Tibial artery (tissue), 4 donors: ENCODE results near the gene BMPR2.

Experiments used
- DNase-seq, 2 donors: peaks; one replicate each; pipeline ENCODE4 v3.0.0-alpha.2; 2019
- H3K27ac ChIP-seq, 2 donors: fragments of 200-600 bp; sonication (generic) in 1 of 2; 1 replicate in 1 of 2; 2 replicates in 1 of 2; pipeline ENCODE4 v1.5.1; 2018 to 2019; ENCODE audit warnings: mild to moderate bottlenecking in 1 of 2
- H3K27me3 ChIP-seq, 2 donors: fragments of 200-600 bp; sonication (generic) in 1 of 2; one replicate each; pipeline versions ENCODE4 v1.5.1 to v1.6.0; 2016 to 2019
- H3K36me3 ChIP-seq, 3 donors: fragments of 200-600 bp; sonication (generic) in 2 of 3; one replicate each; pipeline ENCODE4 v1.5.1; 2016 to 2019; ENCODE audit warnings: mild to moderate bottlenecking in 2 of 3
- H3K4me1 ChIP-seq, 4 donors: fragments of 200-600 bp; sonication (generic) in 2 of 4; 1 replicate in 3 of 4; 2 replicates in 1 of 4; pipeline ENCODE4 v1.5.1; 2016 to 2019
- H3K4me3 ChIP-seq, 2 donors: fragments of 200-600 bp; sonication (generic) in 1 of 2; 1 replicate in 1 of 2; 2 replicates in 1 of 2; pipeline ENCODE4 v1.5.1; 2018 to 2019; ENCODE audit warnings: mild to moderate bottlenecking in 2 of 2
- H3K9me3 ChIP-seq, 3 donors: fragments of 200-600 bp; sonication (generic) in 1 of 3; one replicate each; pipeline ENCODE4 v1.5.1; 2016 to 2019
- intact Hi-C: fragments of 100-400 bp; cut with DNase I; formaldehyde crosslinking; loops from one replicate; pipeline ENCODE4 v1.15.0; 2023; ENCODE audit warnings: low total_unique reads
- TF ChIP-seq, protein P1 (sequence below), 2 experiments: fragments of 200-600 bp in 1 of 2; fragments of 450-650 bp in 1 of 2; IDR thresholded peaks; one replicate each; pipeline ENCODE4 v1.5.1; 2017 to 2019; ENCODE audit warnings: antibody characterized with exemption in 2 of 2, mild to moderate bottlenecking in 1 of 2, moderate library complexity in 1 of 2

BMPR2 gene

DNA sequence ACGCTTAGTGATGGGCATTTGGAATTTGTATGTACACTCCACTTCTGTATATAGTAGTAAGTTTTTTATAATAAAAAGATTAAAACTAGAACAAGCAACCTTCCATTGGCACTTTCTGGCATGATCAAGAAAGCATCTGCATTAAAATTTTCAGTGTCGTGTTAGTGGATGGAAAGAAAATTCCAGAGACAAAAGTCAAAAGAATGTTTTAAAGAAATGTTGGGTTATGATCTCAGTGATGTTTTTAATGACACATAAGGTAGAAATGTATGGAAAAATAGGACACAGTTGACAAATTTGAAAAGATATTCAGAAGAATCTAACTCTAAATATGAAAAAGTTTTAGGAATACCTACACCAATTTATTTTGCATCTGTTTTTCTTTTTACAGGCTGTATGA is 132.6 kb downstream of the BMPR2 start:
- peaks cover 0 to 11% (median 0%) of the 10 kb centered on the region in 3 donors for H3K36me3 ChIP-seq
- intact Hi-C loops = no loop called here

DNA sequence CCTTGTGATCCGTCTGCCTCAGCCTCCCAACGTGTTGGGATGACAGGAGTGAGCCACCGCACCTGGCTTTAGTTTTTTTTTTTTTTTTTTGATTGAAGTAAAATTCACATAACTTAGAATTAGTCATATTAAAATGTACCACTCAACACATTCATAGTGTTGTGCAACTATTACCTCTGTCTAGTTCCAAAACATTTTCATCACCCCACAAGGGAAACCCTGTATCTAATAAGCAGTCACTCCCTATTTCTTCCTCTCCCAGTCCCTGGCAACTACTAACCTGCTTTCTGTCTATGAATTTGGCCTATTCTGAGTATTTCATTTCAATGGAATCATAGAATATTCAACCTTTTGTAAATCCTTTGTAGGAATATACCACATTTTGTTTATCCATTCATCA is 134.8 kb downstream of the BMPR2 start:
- no peak overlapping the region for H3K27ac ChIP-seq
- TF ChIP-seq, protein P1, sequence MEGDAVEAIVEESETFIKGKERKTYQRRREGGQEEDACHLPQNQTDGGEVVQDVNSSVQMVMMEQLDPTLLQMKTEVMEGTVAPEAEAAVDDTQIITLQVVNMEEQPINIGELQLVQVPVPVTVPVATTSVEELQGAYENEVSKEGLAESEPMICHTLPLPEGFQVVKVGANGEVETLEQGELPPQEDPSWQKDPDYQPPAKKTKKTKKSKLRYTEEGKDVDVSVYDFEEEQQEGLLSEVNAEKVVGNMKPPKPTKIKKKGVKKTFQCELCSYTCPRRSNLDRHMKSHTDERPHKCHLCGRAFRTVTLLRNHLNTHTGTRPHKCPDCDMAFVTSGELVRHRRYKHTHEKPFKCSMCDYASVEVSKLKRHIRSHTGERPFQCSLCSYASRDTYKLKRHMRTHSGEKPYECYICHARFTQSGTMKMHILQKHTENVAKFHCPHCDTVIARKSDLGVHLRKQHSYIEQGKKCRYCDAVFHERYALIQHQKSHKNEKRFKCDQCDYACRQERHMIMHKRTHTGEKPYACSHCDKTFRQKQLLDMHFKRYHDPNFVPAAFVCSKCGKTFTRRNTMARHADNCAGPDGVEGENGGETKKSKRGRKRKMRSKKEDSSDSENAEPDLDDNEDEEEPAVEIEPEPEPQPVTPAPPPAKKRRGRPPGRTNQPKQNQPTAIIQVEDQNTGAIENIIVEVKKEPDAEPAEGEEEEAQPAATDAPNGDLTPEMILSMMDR (IDR thresholded peaks at IDR 0.05) = no peak
- no peak for DNase-seq

More for the DNA sequence above, 132.6 kb downstream of the BMPR2 start:
- Histone ChIP-seq H3K27me3 (no peaks in the 10 kb centered on the region), H3K27ac (no peak overlapping the region), H3K4me1 (peaks cover 0 to 16% (median 0%) of the 10 kb centered on the region in 4 donors), H3K4me3 (no peak overlapping the region), H3K9me3 (no peaks in the 10 kb centered on the region)
- no peak for DNase-seq
- TF ChIP-seq, protein P1 (IDR thresholded peaks at IDR 0.05) = no peak

DNA sequence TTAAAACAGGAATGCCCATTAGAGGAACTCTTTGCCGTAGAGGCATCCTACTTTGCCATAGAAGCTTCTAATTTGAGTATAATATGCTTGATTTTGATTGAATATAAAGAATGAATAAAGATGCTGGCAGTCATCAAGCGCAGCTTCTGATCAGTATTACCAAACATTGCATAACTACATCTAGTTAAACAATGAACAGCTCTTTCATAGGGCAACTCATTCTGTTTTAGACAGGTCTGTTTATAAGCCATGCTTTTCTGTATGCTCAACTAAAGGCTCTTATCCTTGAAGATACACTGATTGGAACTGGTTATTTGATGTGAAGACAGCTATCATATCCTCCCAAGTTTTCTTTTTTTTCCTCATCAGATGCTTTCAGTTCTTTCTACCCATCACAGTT is 136.0 kb downstream of the BMPR2 start:
- H3K9me3 ChIP-seq = no peaks in the 10 kb centered on the region
- peaks cover 16 to 26% (median 22%) of the 10 kb centered on the region in 3 donors for H3K36me3 ChIP-seq
- H3K27me3 ChIP-seq = no peaks in the 10 kb centered on the region
- no peak overlapping the region for H3K27ac ChIP-seq
- DNase-seq = no peak
- TF ChIP-seq, protein P1 (IDR thresholded peaks at IDR 0.05) = no peak
- intact Hi-C loops = no loop called here
- H3K4me1 ChIP-seq = peaks cover 0 to 16% (median 0%) of the 10 kb centered on the region in 4 donors
- H3K4me3 ChIP-seq = no peak overlapping the region

More for the DNA sequence above, 134.8 kb downstream of the BMPR2 start:
- Histone ChIP-seq H3K36me3 (peaks cover 11 to 17% (median 13%) of the 10 kb centered on the region in 3 donors), H3K9me3 (no peaks in the 10 kb centered on the region), H3K4me1 (peaks cover 0 to 16% (median 0%) of the 10 kb centered on the region in 4 donors), H3K27me3 (no peaks in the 10 kb centered on the region), H3K4me3 (no peak overlapping the region)
- intact Hi-C loops = no loop called here

DNA sequence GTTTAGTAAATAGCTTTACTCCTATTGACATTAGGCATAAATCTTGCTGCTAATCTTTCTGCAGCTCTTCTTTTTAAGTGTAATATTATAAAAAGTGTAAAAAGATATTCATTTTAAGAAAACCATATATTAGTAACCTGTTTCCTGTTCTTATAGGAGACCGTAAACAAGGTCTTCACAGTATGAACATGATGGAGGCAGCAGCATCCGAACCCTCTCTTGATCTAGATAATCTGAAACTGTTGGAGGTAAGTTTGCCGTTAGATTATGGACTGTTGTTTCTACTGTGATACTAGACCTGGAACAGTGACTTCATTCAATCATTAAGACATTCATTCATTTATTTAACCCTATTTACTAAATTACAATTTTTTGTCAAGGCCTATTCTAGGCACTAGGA is 138.6 kb downstream of the BMPR2 start:
- H3K27me3 ChIP-seq = no peaks in the 10 kb centered on the region
- intact Hi-C loops = no loop called here
- no peak for DNase-seq
- no peak overlapping the region for H3K27ac ChIP-seq
- H3K36me3 ChIP-seq = peaks cover 32 to 48% (median 34%) of the 10 kb centered on the region in 3 donors
- H3K4me1 ChIP-seq = peaks cover 0 to 1% (median 0%) of the 10 kb centered on the region in 4 donors
- no peak overlapping the region for H3K4me3 ChIP-seq
- TF ChIP-seq, protein P1 (IDR thresholded peaks at IDR 0.05) = no peak
- H3K9me3 ChIP-seq = no peaks in the 10 kb centered on the region

DNA sequence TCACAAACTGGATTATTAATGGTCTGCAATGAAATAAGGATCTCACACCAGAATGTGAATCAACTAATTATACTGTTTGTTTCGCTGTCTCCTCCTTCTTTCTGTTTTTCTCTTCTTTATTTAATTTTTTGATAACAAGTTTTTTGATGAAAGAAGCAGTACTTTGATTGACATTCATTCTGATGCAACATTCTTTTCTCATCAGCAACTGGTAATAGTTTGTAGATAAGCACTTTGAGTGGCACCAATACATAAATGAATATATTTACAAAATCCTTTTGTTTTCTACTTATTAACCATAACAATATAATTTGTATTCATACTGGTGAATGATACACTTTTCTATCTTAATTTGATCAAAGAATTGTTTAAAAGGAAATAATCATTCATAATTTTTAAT is 143.3 kb downstream of the BMPR2 start:
- H3K4me1 ChIP-seq = no peaks in the 10 kb centered on the region
- H3K27me3 ChIP-seq = no peaks in the 10 kb centered on the region
- H3K36me3 ChIP-seq = peaks cover 61 to 92% (median 66%) of the 10 kb centered on the region in 3 donors
- no peak overlapping the region for H3K4me3 ChIP-seq
- TF ChIP-seq, protein P1 (IDR thresholded peaks at IDR 0.05) = no peak
- no peak for DNase-seq
- intact Hi-C loops = no loop called here
- H3K9me3 ChIP-seq = no peaks in the 10 kb centered on the region
- H3K27ac ChIP-seq = no peak overlapping the region

DNA sequence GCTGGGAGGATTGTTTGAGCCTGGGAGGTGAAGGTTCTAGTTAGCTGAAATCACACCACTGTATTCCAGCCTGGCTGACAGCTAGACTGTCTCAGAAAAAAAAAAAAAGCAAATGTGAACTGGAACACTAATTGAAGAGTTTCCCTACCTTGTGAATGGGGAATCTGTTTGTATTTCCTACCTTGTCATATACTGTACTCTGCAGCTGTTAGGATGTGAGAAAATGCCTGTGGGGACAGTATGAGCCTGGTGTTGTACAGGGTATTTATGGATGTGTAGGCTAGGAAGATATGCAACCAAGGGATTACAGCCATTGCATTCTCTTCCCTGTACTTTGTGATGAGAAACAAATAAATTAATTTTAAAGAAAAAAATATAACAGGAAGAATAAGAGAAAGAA is 145.3 kb downstream of the BMPR2 start:
- Histone ChIP-seq H3K27ac (no peak overlapping the region), H3K4me3 (no peak overlapping the region), H3K4me1 (no peaks in the 10 kb centered on the region), H3K9me3 (no peaks in the 10 kb centered on the region), H3K27me3 (no peaks in the 10 kb centered on the region), H3K36me3 (peaks cover 56 to 83% (median 58%) of the 10 kb centered on the region in 3 donors)
- DNase-seq = no peak
- TF ChIP-seq, protein P1 (IDR thresholded peaks at IDR 0.05) = no peak
- intact Hi-C loops = no loop called here
